Measurements from ENCODE around the gene MMADHC. TPM values are rescaled to one million over a fixed set of nuclear protein-coding genes. Genes with fewer than 3 reads are reported as not detected.
"Not testable (repeated sequence)": the region's sequence is repeated elsewhere in the genome, so short reads cannot be mapped to it uniquely, and the experiment has no call there.

MMADHC gene
- total RNA-seq, 1 donor from 2014 or later = 110 TPM

GRCh38 chr2:149597050-149597667 lies 9.6 kb upstream of the MMADHC start:
- DNase-seq (ENCODE audit: missing footprints) (no peak), ATAC-seq (no peak)
- intact Hi-C loops (cut with DNase I) = loop anchor here (1.0 to 5.0 kb wide), 4 partner anchors 888 to 1642 kb away; no protein-coding TSS in a partner anchor

GRCh38 chr2:149596471-149596870 lies 8.9 kb upstream of the MMADHC start:
- intact Hi-C loops (cut with DNase I) = loop anchor here (2.0 to 5.0 kb wide), 3 partner anchors 888 to 1456 kb away; no protein-coding TSS in a partner anchor
- DNase-seq (ENCODE audit: missing footprints) (no peak), ATAC-seq (no peak)

GRCh38 chr2:149595056-149595963 lies 7.7 kb upstream of the MMADHC start:
- intact Hi-C loops (cut with DNase I) = loop anchor here (5.0 kb wide), 2 partner anchors 1017 to 1457 kb away; no protein-coding TSS in a partner anchor
- no peak for ATAC-seq
- DNase-seq (ENCODE audit: missing footprints) = no peak

GRCh38 chr2:149594411-149594810 lies 6.8 kb upstream of the MMADHC start:
- ATAC-seq (no peak), DNase-seq (ENCODE audit: missing footprints) (no peak)
- intact Hi-C loops (cut with DNase I) = no loop called here

GRCh38 chr2:149587950-149588487 lies 444 bp upstream of the MMADHC start:
- no peak for ATAC-seq

DNA sequence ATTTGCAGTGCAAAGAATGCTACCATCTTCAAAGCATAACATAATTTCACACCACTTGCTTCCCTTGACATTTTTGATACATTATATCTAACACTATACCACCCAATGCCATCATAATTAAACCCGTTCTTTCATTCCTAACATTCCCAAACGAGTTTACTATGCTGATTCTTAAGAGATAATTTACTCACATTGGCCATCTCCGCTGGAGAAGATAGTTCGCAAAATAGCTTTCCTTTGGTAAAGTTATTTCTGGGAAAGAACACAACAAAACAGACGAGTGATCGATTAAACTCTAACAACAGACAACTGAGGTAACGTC lies 716 bp downstream of the MMADHC start:
- no peak for DNase-seq (ENCODE audit: missing footprints)
- intact Hi-C loops (cut with DNase I) = no loop called here
- ATAC-seq = no peak

More at GRCh38 chr2:149587950-149588487, 444 bp upstream of the MMADHC start:
- no peak for DNase-seq (ENCODE audit: missing footprints)
- intact Hi-C loops (cut with DNase I) = no loop called here

GRCh38 chr2:149586063-149586462 lies 1.5 kb downstream of the MMADHC start:
- intact Hi-C loops (cut with DNase I) = no loop called here
- DNase-seq (ENCODE audit: missing footprints) (no peak), ATAC-seq (no peak)

DNA sequence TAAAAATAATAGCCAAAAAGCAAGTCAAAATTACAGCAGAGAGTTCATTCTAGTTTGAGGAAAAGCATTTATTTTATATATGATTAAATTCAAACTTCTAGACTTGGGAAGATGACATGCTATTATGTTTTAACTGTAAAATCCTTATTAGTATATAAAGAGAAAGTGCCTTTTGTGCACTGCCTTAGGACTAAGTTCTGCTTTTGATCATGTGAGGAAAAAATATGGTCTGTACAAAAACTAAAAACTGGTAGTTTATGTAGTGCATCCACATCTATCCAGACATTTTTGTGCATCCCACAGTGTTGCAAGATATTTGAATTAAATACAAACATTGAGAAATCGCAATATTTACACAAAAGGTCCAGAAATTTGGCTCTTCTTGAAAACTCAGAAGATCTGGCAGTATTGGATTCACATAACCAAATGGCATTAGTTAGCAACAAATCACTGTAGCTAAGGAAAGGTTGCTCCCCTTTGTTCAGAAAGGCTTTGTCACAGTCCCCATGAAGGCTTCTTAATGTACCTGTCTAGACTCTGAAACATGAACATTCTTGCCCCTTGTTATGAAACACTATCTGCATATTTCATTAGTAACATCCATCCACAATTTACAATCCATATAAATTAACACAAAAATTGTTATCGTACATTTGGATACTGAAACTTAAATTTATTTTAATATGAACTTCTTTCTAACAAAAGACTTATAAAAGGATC lies 2.2 kb downstream of the MMADHC start:
- ATAC-seq (no peak), DNase-seq (ENCODE audit: missing footprints) (no peak)
- intact Hi-C loops (cut with DNase I) = no loop called here

- peak; percentile 54 for ATAC-seq
These were observed 7.3 kb downstream of the MMADHC start for GRCh38 chr2:149579972-149580882.

DNA sequence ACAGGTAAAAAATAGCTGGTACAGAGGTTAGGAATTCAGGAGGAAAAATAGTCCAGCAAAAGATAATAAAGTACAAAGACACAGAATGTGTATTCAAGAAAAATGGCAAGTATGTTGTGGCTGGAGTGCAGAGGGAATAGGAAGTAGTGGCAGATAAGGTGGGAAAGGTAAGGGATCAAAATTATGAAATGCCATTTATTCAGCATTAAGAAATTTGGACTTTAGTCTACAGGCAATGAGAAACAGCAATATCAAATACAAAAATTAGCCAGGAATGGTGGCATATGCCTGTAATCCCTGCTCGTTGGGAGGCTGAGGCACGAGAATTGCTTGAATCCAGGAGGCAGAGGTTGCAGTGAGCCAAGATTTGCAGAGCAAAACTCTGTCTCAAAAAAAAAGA lies 10.3 kb downstream of the MMADHC start:
- ATAC-seq = no peak

More at GRCh38 chr2:149579972-149580882, 7.3 kb downstream of the MMADHC start:
- no peak for DNase-seq (ENCODE audit: missing footprints)
- intact Hi-C loops (cut with DNase I) = no loop called here

GRCh38 chr2:149575752-149576151 lies 11.8 kb downstream of the MMADHC start:
- ATAC-seq (no peak), DNase-seq (ENCODE audit: missing footprints) (no peak)
- intact Hi-C loops (cut with DNase I) = no loop called here

More for the DNA sequence above, 10.3 kb downstream of the MMADHC start:
- DNase-seq (ENCODE audit: missing footprints) = no peak
- intact Hi-C loops (cut with DNase I) = no loop called here

- ATAC-seq (no peak), DNase-seq (ENCODE audit: missing footprints) (no peak)
- intact Hi-C loops (cut with DNase I) = no loop called here
These were observed 12.3 kb downstream of the MMADHC start for GRCh38 chr2:149575277-149575676.

DNA sequence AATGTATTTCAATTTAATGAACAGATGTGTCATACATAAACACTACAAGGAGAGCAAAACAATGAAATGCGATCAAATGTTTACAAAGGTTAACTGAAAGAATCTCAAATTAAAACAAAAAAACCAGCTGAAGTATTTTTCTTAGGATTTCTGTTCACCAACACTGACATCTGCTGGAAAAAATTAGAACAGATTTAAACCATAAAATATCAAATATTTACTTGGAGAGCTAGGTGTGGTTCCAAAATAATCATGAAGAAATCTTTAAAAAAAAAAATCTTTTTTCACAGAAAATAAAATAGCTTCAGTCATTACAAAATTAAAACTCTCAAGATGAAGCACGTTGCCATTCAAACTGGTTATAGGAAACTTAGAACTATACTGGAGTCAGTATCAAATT lies 13.8 kb downstream of the MMADHC start:
- intact Hi-C loops (cut with DNase I) = no loop called here
- ATAC-seq (no peak), DNase-seq (ENCODE audit: missing footprints) (no peak)

- DNase-seq (ENCODE audit: missing footprints) (no peak), ATAC-seq (peak; percentile 50)
- intact Hi-C loops (cut with DNase I) = no loop called here
These were observed 15.2 kb downstream of the MMADHC start for GRCh38 chr2:149572102-149572953.

DNA sequence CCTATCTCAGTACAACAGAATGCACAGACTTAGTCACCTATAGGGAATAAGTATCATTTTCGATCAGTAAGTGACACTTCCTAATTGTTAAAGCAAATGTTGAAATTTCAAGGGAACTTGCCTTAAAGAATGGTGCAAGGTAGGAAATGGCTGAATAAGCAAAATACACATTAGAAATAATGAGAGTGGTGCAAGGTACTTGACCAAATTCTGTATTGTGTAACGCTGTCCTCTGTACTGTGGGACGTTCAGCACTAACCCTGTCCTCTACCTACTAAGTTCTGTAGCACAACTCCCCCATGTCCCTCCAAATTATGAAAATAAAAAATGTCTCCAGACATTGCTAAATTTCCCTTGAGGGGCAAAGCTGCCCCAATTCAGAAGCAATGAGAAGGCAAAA lies 19.4 kb downstream of the MMADHC start:
- intact Hi-C loops (cut with DNase I) = no loop called here
- no peak for ATAC-seq
- no peak for DNase-seq (ENCODE audit: missing footprints)

DNA sequence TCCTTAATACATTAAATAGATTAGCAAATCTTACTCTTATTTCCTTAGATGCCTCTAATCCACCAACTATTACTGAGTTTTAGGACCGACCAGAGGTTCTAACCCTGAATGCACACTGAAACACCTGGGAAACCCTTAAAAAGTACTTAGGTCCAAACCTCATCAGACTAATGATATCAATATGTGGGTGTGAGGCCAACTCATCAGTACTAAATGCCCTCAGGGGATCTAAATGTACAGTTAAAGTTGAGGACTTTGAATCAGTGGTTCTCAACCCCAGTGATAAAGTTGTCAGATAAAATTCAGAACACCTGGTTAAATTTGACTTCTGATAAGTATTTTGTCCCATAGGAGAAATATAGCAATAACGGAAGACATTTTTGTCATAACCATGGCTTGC lies 20.9 kb downstream of the MMADHC start:
- intact Hi-C loops (cut with DNase I) = no loop called here
- no peak for DNase-seq (ENCODE audit: missing footprints)
- ATAC-seq = no peak

- ATAC-seq; intact Hi-C loops (cut with DNase I); DNase-seq (ENCODE audit: missing footprints): not testable (repeated sequence)
These were observed 21.9 kb downstream of the MMADHC start for GRCh38 chr2:149565625-149566024.

All from Right ventricle myocardium inferior (tissue), 1 donor.